HCT116 (cell line): ENCODE data around the gene VAMP3. TPM values are rescaled to one million over a fixed set of nuclear protein-coding genes. Genes with fewer than 3 reads are reported as not detected.

Experiments
- ATAC-seq: fragments of 200-7000 bp; cut with Tn5 transposase; 2 replicates; pipeline ENCODE4 v1.9.1; 2020; ENCODE audit warnings: mild to moderate bottlenecking, moderate library complexity
- BruUV-seq: library from RNA; stranded (reverse); fragments of 400-500 nt; replicated peaks from 2 replicates; lab custom pipeline; 2021; lab: Mats Ljungman, UMichigan
- CTCF ChIA-PET: fragments of 300-600 bp; sonication (Branson Sonifier 250); formaldehyde crosslinking; loops from one replicate; lab custom pipeline; 2021; ENCODE audit warnings: antibody characterized with exemption; lab: Charles Lee
- POLR2A ChIA-PET: fragments of 300-600, 350-600 bp; sonication (Branson Sonifier 250); formaldehyde crosslinking; loops from one replicate; lab custom pipeline; 2021; ENCODE audit warnings: antibody characterized with exemption; lab: Charles Lee
- RAD21 ChIA-PET, 2 experiments: fragments of 300-600 bp; sonication (Branson Sonifier 250); formaldehyde crosslinking; loops; one replicate each; lab custom pipeline; 2023; ENCODE audit warnings: low total read pairs in 2 of 2; ENCODE audit not compliant: uncharacterized antibody in 2 of 2, unreplicated experiment in 2 of 2, low non-redundant PET in 1 of 2; lab: Charles Lee
- DNase-seq: peaks from one replicate; pipeline ENCODE4 v3.0.0-alpha.2; 2010; ENCODE audit warnings: low read depth, low spot score
- H2AFZ ChIP-seq: fragments of 200-600 bp; shearing (Covaris generic), sonication (generic); 2 replicates; pipeline ENCODE4 v1.6.1; 2017; ENCODE audit warnings: low read depth, mixed run types, mixed read lengths, antibody characterized with exemption, low read length; ENCODE audit not compliant: poor library complexity, severe bottlenecking
- H3K27ac ChIP-seq: 2 replicates; pipeline ENCODE4 v1.5.1; 2012; ENCODE audit warnings: low read depth, low read length
- H3K27me3 ChIP-seq: fragments of 200-600 bp; sonication (generic); 2 replicates; pipeline ENCODE4 v1.6.1; 2016; ENCODE audit warnings: mixed run types, low read length, mixed read lengths; ENCODE audit not compliant: insufficient read depth
- H3K36me3 ChIP-seq, 2 experiments: fragments of 200-500 bp in 1 of 2; fragments of 200-600 bp in 1 of 2; sonication (Bioruptor generic) in 1 of 2; sonication (generic) in 1 of 2; 2 replicates each; pipeline versions ENCODE4 v1.5.1 to v1.6.1; 2014 to 2016; ENCODE audit warnings: low read length in 2 of 2, inconsistent platforms in 1 of 2, mixed read lengths in 1 of 2, mixed run types in 1 of 2; ENCODE audit not compliant: insufficient read depth in 2 of 2, control insufficient read depth in 1 of 2
- H3K4me1 ChIP-seq, 2 experiments: fragments of 200-600 bp in 1 of 2; sonication (generic) in 1 of 2; 2 replicates each; pipeline versions ENCODE4 v1.5.1 to v1.6.1; 2012 to 2017; ENCODE audit warnings: low read length in 2 of 2, inconsistent platforms in 1 of 2, mild to moderate bottlenecking in 1 of 2, mixed read lengths in 1 of 2, mixed run types in 1 of 2, moderate library complexity in 1 of 2; ENCODE audit not compliant: insufficient read depth in 2 of 2, control insufficient read depth in 1 of 2
- H3K4me2 ChIP-seq: fragments of 200-600 bp; sonication (generic); 2 replicates; pipeline ENCODE4 v1.6.1; 2017; ENCODE audit warnings: mixed run types, low read length, mixed read lengths
- H3K4me3 ChIP-seq, 2 experiments: fragments of 200-600 bp in 1 of 2; sonication (generic) in 1 of 2; replicated peaks in 1 of 2; 2 replicates each; pipeline ENCODE4 v1.5.1; 2011 to 2016; ENCODE audit warnings: low read length in 2 of 2, control low read depth in 1 of 2, low read depth in 1 of 2, mild to moderate bottlenecking in 1 of 2, mixed read lengths in 1 of 2, mixed run types in 1 of 2
- H3K79me2 ChIP-seq: fragments of 200-600 bp; sonication (generic); 2 replicates; pipeline ENCODE4 v1.6.1; 2017; ENCODE audit warnings: mild to moderate bottlenecking, mixed run types, low read length, moderate library complexity, mixed read lengths; ENCODE audit not compliant: insufficient read depth
- H3K9ac ChIP-seq: fragments of 200-600 bp; sonication (generic); 2 replicates; pipeline ENCODE4 v1.6.1; 2016; ENCODE audit warnings: low read length, mixed read lengths
- H3K9me2 ChIP-seq: fragments of 200-600 bp; sonication (generic), shearing (Covaris generic); 2 replicates; pipeline ENCODE4 v1.6.1; 2017; ENCODE audit warnings: mixed run types, mild to moderate bottlenecking, moderate library complexity; ENCODE audit not compliant: insufficient read depth
- H3K9me3 ChIP-seq, 2 experiments: fragments of 200-500 bp in 1 of 2; fragments of 200-600 bp in 1 of 2; sonication (Bioruptor generic) in 1 of 2; sonication (generic) in 1 of 2; 2 replicates each; pipeline ENCODE4 v1.6.1; 2014 to 2017; ENCODE audit warnings: low read length in 2 of 2, mixed read lengths in 2 of 2, inconsistent platforms in 1 of 2, low read depth in 1 of 2, mild to moderate bottlenecking in 1 of 2, mixed run types in 1 of 2, moderate library complexity in 1 of 2; ENCODE audit not compliant: control insufficient read depth in 1 of 2, insufficient read depth in 1 of 2
- H4K20me1 ChIP-seq: fragments of 200-600 bp; sonication (generic), shearing (Covaris generic); 2 replicates; pipeline ENCODE4 v1.6.1; 2017; ENCODE audit warnings: mixed run types, mild to moderate bottlenecking, moderate library complexity; ENCODE audit not compliant: insufficient read depth
- CEBPB ChIP-seq: IDR thresholded peaks from 2 replicates; pipeline ENCODE4 v1.6.1; 2012; ENCODE audit warnings: low read depth
- CTCF ChIP-seq, 3 experiments: fragments of 200-600 bp in 1 of 3; sonication (generic) in 1 of 3; IDR thresholded peaks in 2 of 3; conservative IDR thresholded peaks in 1 of 3; 2 replicates each; pipeline ENCODE4 v1.5.1; 2012 to 2017; ENCODE audit warnings: low read depth in 2 of 3, low read length in 2 of 3, antibody characterized with exemption in 1 of 3, borderline replicate concordance in 1 of 3, control low read depth in 1 of 3, mild to moderate bottlenecking in 1 of 3, mixed read lengths in 1 of 3, mixed run types in 1 of 3, moderate library complexity in 1 of 3; ENCODE audit not compliant: insufficient read depth in 1 of 3
- ELF1 ChIP-seq: IDR thresholded peaks from 2 replicates; pipeline ENCODE4 v1.6.1; 2012; ENCODE audit warnings: low read depth, borderline replicate concordance
- JUND ChIP-seq: IDR thresholded peaks from 2 replicates; pipeline ENCODE4 v1.6.1; 2012
- MAX ChIP-seq: IDR thresholded peaks from 2 replicates; pipeline ENCODE4 v1.6.1; 2012
- POLR2A ChIP-seq: IDR thresholded peaks from 2 replicates; pipeline ENCODE4 v1.7.0; 2011; ENCODE audit warnings: borderline replicate concordance; ENCODE audit not compliant: insufficient read depth, insufficient read length; ENCODE audit errors: extremely low read depth
- RAD21 ChIP-seq: IDR thresholded peaks from 2 replicates; pipeline ENCODE4 v1.6.1; 2012; ENCODE audit warnings: low read depth, mild to moderate bottlenecking
- TCF7L2 ChIP-seq: IDR thresholded peaks from 2 replicates; pipeline ENCODE4 v1.7.0; 2011; ENCODE audit warnings: borderline replicate concordance, inconsistent platforms; ENCODE audit not compliant: insufficient read depth, insufficient read length; ENCODE audit errors: extremely low read depth
- intact Hi-C: fragments of 100-400 bp; cut with micrococcal nuclease; formaldehyde crosslinking; loops from 2 replicates; pipeline ENCODE4 v1.10.0; 2022
- total RNA-seq: library from RNA; stranded (reverse); gene quantifications from one replicate; pipeline ENCODE4 v1.2.1, GENCODE V29; 2021; ENCODE audit not compliant: unreplicated experiment

The VAMP3 gene
- total RNA-seq, 1 experiment from 2014 or later: 79.3 TPM

GRCh38 chr1:7760245-7760644, 10.9 kb upstream of the VAMP3 start (continued):
- TF ChIP-seq ELF1: no peak
- no peak for TF ChIP-seq RAD21
- TF ChIP-seq CTCF (IDR thresholded peaks at IDR 0.05 in 2 of 3, conservative IDR thresholded peaks at IDR 0.05 in 1 of 3; ENCODE audit: borderline replicate concordance in 1 of 3, insufficient read depth in 1 of 3, low read depth in 2 of 3, low read length in 2 of 3): no peak
- no peak for TF ChIP-seq TCF7L2
- no peak for TF ChIP-seq POLR2A
- TF ChIP-seq JUND: no peak

- Histone ChIP-seq H3K79me2 (no peaks in the 10 kb centered on the region), H3K9me2 (no peaks in the 10 kb centered on the region), H2AFZ (no peak overlapping the region), H3K4me2 (no peak overlapping the region), H3K4me1 (no peaks in the 10 kb centered on the region), H3K27me3 (no peaks in the 10 kb centered on the region), H3K9me3 (no peaks in the 10 kb centered on the region), H3K4me3 (no peak overlapping the region)
- intact Hi-C loops: no loop called here
- ChIA-PET POLR2A (no interaction called here), CTCF (interaction anchor here (1.2 to 2.8 kb wide), 2 partner anchors 8 to 91 kb away, joined by 3 to 12 read pairs; no protein-coding TSS in a partner anchor), RAD21 (interaction anchor here in 1 of 2 experiments (0.5 kb wide), 1 partner anchor 93 kb away, joined by 3 read pairs; no protein-coding TSS in a partner anchor)
- ATAC-seq (no peak), DNase-seq (no peak)
- TF ChIP-seq MAX (no peak), CEBPB (no peak), POLR2A (no peak)
- TF ChIP-seq, all 23 proteins: peak for 0
- H3K27ac ChIP-seq: no peak overlapping the region
- no TSS peak for BruUV-seq
- H3K9ac ChIP-seq: no peak overlapping the region
- no peaks in the 10 kb centered on the region for H4K20me1 ChIP-seq
- no peaks in the 10 kb centered on the region for H3K36me3 ChIP-seq
Measured at GRCh38 chr1:7761103-7761502, 10.0 kb upstream of the VAMP3 start.
